PFSK-1 (cell line): ENCODE data around the gene ADM5.

Source experiments
- POLR2AphosphoS5 ChIP-seq: IDR thresholded peaks from 2 replicates; pipeline ENCODE4 v1.6.1; 2012; ENCODE audit warnings: low read depth, mild to moderate bottlenecking, control low read depth, low read length, moderate library complexity
- REST ChIP-seq, 2 experiments: IDR thresholded peaks; 2 replicates each; pipeline versions ENCODE4 v1.6.1 to v1.8.0; 2011 to 2012; ENCODE audit warnings: low read depth in 2 of 2, low read length in 2 of 2, control low read depth in 1 of 2, inconsistent platforms in 1 of 2, mild to moderate bottlenecking in 1 of 2, moderate library complexity in 1 of 2; ENCODE audit not compliant: insufficient read depth in 1 of 2
- SIN3A ChIP-seq: IDR thresholded peaks from 2 replicates; pipeline ENCODE4 v1.6.1; 2012; ENCODE audit warnings: mild to moderate bottlenecking, low read length, moderate library complexity, borderline replicate concordance; ENCODE audit not compliant: insufficient read depth

GRCh38 chr19:49663224-49663623 is 26.2 kb upstream of the ADM5 start:
- no peak for TF ChIP-seq REST (IDR thresholded peaks at IDR 0.05; ENCODE audit: insufficient read depth in 1 of 2, low read depth in 2 of 2, low read length in 2 of 2)
- TF ChIP-seq POLR2AphosphoS5, result no peak
- TF ChIP-seq SIN3A, result no peak
